ENCODE data around the gene ASTN2. TPM values are rescaled to one million over a fixed set of nuclear protein-coding genes. Genes with fewer than 3 reads are reported as not detected.

Gene ASTN2
- total RNA-seq, 1 experiment from 2014 or later = 4.8 TPM

DNA sequence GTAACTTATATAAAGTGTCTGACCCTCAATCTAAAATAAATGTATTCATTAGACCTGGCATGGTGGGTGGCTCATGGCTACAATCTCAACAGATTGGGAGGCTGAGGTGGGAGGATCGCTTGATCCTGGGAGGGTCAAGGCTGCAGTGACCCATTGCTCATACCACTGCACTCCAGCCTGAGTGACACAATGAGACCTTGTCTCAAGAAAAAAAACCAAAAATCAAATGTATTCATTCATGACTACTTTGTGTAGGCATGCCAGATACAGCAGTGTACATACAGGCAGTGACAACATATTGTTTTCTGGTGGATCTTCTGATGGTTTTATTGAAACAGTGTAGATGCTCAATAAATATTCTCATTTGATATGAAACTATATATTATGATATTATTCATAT is 526.8 kb downstream of the ASTN2 start:
- CTCF ChIA-PET = no interaction called here
- DNase-seq (ENCODE audit: low read depth, low spot score) = no peak

More for the DNA sequence above, 526.8 kb downstream of the ASTN2 start:
- intact Hi-C loops (cut with micrococcal nuclease) = no loop called here
- Histone ChIP-seq H2AFZ (ENCODE audit: low read depth, low read length, poor library complexity, severe bottlenecking) (no peak overlapping the region), H3K36me3 (ENCODE audit: control insufficient read depth in 1 of 2, insufficient read depth in 2 of 2, low read length in 2 of 2) (no peaks in the 10 kb centered on the region), H3K4me2 (ENCODE audit: low read length) (no peak overlapping the region), H3K79me2 (ENCODE audit: insufficient read depth, low read length) (no peaks in the 10 kb centered on the region), H3K4me1 (ENCODE audit: control insufficient read depth in 1 of 2, insufficient read depth in 2 of 2, low read length in 2 of 2) (no peaks in the 10 kb centered on the region), H3K27me3 (ENCODE audit: insufficient read depth, low read length) (peaks cover 10% of the 10 kb centered on the region; the same call in 1 of the 2 replicates), H3K27ac (ENCODE audit: low read depth, low read length) (no peak overlapping the region), H3K9ac (ENCODE audit: low read length) (no peak overlapping the region), H3K9me3 (ENCODE audit: control insufficient read depth in 1 of 2, insufficient read depth in 1 of 2, low read depth in 1 of 2, low read length in 2 of 2) (no peaks in the 10 kb centered on the region), H3K9me2 (ENCODE audit: insufficient read depth) (no peaks in the 10 kb centered on the region), H3K4me3 (replicated peaks in 1 of 2; ENCODE audit: low read depth in 1 of 2, low read length in 2 of 2) (no peak overlapping the region), H4K20me1 (ENCODE audit: insufficient read depth) (no peaks in the 10 kb centered on the region)
- BruUV-seq (replicated peaks) = no TSS peak
- RAD21 ChIA-PET (ENCODE audit: low non-redundant PET in 1 of 2, low total read pairs in 2 of 2, uncharacterized antibody in 2 of 2, unreplicated experiment in 2 of 2) = no interaction called here
- POLR2A ChIA-PET = no interaction called here
- no peak for TF ChIP-seq SP1 (IDR thresholded peaks at IDR 0.05; ENCODE audit: low read depth)
- no peak for TF ChIP-seq POLR2AphosphoS5 (IDR thresholded peaks at IDR 0.05; ENCODE audit: low read depth, low read length)
- TF ChIP-seq, protein P1, sequence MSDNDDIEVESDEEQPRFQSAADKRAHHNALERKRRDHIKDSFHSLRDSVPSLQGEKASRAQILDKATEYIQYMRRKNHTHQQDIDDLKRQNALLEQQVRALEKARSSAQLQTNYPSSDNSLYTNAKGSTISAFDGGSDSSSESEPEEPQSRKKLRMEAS (IDR thresholded peaks at IDR 0.05) = no peak
- TF ChIP-seq, protein P2, sequence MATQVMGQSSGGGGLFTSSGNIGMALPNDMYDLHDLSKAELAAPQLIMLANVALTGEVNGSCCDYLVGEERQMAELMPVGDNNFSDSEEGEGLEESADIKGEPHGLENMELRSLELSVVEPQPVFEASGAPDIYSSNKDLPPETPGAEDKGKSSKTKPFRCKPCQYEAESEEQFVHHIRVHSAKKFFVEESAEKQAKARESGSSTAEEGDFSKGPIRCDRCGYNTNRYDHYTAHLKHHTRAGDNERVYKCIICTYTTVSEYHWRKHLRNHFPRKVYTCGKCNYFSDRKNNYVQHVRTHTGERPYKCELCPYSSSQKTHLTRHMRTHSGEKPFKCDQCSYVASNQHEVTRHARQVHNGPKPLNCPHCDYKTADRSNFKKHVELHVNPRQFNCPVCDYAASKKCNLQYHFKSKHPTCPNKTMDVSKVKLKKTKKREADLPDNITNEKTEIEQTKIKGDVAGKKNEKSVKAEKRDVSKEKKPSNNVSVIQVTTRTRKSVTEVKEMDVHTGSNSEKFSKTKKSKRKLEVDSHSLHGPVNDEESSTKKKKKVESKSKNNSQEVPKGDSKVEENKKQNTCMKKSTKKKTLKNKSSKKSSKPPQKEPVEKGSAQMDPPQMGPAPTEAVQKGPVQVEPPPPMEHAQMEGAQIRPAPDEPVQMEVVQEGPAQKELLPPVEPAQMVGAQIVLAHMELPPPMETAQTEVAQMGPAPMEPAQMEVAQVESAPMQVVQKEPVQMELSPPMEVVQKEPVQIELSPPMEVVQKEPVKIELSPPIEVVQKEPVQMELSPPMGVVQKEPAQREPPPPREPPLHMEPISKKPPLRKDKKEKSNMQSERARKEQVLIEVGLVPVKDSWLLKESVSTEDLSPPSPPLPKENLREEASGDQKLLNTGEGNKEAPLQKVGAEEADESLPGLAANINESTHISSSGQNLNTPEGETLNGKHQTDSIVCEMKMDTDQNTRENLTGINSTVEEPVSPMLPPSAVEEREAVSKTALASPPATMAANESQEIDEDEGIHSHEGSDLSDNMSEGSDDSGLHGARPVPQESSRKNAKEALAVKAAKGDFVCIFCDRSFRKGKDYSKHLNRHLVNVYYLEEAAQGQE (IDR thresholded peaks at IDR 0.05; ENCODE audit: low read depth) = no peak
- TF ChIP-seq SIN3A (IDR thresholded peaks at IDR 0.05; ENCODE audit: low read depth) = no peak
- no peak for TF ChIP-seq ZFX (IDR thresholded peaks at IDR 0.05)
- TF ChIP-seq, protein P3, sequence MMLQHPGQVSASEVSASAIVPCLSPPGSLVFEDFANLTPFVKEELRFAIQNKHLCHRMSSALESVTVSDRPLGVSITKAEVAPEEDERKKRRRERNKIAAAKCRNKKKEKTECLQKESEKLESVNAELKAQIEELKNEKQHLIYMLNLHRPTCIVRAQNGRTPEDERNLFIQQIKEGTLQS (IDR thresholded peaks at IDR 0.05) = no peak
- TF ChIP-seq ELF1 (IDR thresholded peaks at IDR 0.05; ENCODE audit: borderline replicate concordance, low read depth) = no peak
- TF ChIP-seq, protein P4, sequence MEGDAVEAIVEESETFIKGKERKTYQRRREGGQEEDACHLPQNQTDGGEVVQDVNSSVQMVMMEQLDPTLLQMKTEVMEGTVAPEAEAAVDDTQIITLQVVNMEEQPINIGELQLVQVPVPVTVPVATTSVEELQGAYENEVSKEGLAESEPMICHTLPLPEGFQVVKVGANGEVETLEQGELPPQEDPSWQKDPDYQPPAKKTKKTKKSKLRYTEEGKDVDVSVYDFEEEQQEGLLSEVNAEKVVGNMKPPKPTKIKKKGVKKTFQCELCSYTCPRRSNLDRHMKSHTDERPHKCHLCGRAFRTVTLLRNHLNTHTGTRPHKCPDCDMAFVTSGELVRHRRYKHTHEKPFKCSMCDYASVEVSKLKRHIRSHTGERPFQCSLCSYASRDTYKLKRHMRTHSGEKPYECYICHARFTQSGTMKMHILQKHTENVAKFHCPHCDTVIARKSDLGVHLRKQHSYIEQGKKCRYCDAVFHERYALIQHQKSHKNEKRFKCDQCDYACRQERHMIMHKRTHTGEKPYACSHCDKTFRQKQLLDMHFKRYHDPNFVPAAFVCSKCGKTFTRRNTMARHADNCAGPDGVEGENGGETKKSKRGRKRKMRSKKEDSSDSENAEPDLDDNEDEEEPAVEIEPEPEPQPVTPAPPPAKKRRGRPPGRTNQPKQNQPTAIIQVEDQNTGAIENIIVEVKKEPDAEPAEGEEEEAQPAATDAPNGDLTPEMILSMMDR (IDR thresholded peaks at IDR 0.05 in 2 of 3, conservative IDR thresholded peaks at IDR 0.05 in 1 of 3; ENCODE audit: borderline replicate concordance in 1 of 3, insufficient read depth in 1 of 3, low read depth in 2 of 3, low read length in 2 of 3) = no peak
- TF ChIP-seq RAD21 (IDR thresholded peaks at IDR 0.05; ENCODE audit: low read depth) = no peak
- TF ChIP-seq TCF7L2 (IDR thresholded peaks at IDR 0.05; ENCODE audit: borderline replicate concordance, extremely low read depth, insufficient read depth, insufficient read length) = no peak
- no peak for TF ChIP-seq FOSL1 (IDR thresholded peaks at IDR 0.05; ENCODE audit: low read depth)
- no peak for TF ChIP-seq SRF (IDR thresholded peaks at IDR 0.05; ENCODE audit: low read depth)
- no peak for TF ChIP-seq EZH2phosphoT487 (IDR thresholded peaks at IDR 0.05; ENCODE audit: borderline replicate concordance)
- TF ChIP-seq CEBPB (IDR thresholded peaks at IDR 0.05; ENCODE audit: low read depth) = no peak
- no peak for TF ChIP-seq EZH2 (IDR thresholded peaks at IDR 0.05)
- no peak for TF ChIP-seq ZNF274 (IDR thresholded peaks at IDR 0.05; ENCODE audit: low read depth, low read length)
- no peak for TF ChIP-seq YY1 (IDR thresholded peaks at IDR 0.05; ENCODE audit: extremely low read depth, insufficient replicate concordance, low read depth, low read length)
- no peak for ATAC-seq
